ENCODE results near the gene CROCC. TPM values are rescaled to one million over a fixed set of nuclear protein-coding genes. Genes with fewer than 3 reads are reported as not detected.

CROCC gene
- total and polyA plus RNA-seq, 2 experiments from 2014 or later, result 15.1 to 106 TPM

DNA sequence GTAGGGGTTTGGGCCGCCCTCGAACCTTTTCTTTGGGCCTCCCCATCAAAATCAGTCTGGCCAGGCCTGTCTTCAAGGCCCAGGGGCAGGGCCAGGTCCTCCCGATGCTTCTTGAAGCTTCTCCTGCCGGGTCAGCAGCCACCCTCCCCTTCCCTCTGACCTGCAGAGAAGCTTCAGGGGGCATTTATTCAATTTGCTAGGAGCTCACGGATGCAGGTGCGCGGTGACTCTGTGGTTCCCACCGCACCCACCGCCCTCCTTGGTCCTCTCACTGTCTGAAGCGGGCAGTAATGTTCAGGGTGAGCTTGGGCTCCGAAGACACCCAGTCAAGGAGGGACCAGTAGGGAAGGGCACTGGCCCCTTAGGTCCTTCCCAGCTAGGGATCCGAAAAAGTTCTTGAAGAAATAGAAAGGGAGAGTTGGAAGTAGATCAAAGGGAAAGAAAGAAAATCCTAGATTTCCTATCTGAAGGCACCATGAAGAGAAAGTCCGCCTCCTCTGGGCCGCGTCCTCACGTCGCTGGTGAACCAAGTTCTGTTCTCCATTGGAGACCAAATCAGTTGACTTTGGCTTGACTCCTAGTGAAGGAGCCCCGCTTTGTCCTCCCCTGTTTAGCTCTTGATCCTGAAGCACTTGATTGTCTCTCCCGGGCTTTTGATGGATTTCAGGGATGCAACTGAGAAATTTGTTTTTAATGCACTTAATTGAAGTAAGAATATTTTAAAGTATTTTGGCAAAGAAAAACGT is 34.7 kb upstream of the CROCC start:
- peak; percentile 37 for DNase-seq (ENCODE audit: low spot score)

More for the DNA sequence above, 34.7 kb upstream of the CROCC start:
- H3K36me3 Mint-ChIP-seq (ENCODE audit: low read depth), result peaks cover 3% of the 10 kb centered on the region
- H3F3A ChIP-seq (replicated peaks; ENCODE audit: low read depth), result peaks cover 24% of the 10 kb centered on the region; the same call in 1 of the 2 replicates
- peaks cover 3% of the 10 kb centered on the region; the same call in 2 of the 3 replicates for H3K9me3 Mint-ChIP-seq
- ATAC-seq, result no peak
- H3K4me2 ChIP-seq, result no peak overlapping the region
- H3K4me1 Mint-ChIP-seq, result peaks cover 29% of the 10 kb centered on the region
- no peaks in the 10 kb centered on the region for H3K79me2 ChIP-seq (replicated peaks; ENCODE audit: insufficient read depth)
- no peaks in the 10 kb centered on the region for H3K9me2 ChIP-seq (ENCODE audit: insufficient read depth)
- no peak overlapping the region for H3K27ac Mint-ChIP-seq
- no peak overlapping the region for H3K27ac ChIP-seq (ENCODE audit: low read depth)
- no peaks in the 10 kb centered on the region for H3K27me3 ChIP-seq (ENCODE audit: insufficient read depth)
- H3K36me3 ChIP-seq (ENCODE audit: insufficient read depth), result no peaks in the 10 kb centered on the region
- H3K4me1 ChIP-seq (ENCODE audit: insufficient read depth), result peaks cover 11% of the 10 kb centered on the region
- no peak overlapping the region for H3K4me3 ChIP-seq
- H3K27me3 Mint-ChIP-seq (ENCODE audit: insufficient read depth, low read depth, poor library complexity), result peaks cover 18% of the 10 kb centered on the region
- H3K4me3 Mint-ChIP-seq, result no peak overlapping the region; the same call in 2 of the 3 replicates
- H4K20me1 ChIP-seq (replicated peaks; ENCODE audit: insufficient read depth), result no peaks in the 10 kb centered on the region
- TF ChIP-seq, protein P1, sequence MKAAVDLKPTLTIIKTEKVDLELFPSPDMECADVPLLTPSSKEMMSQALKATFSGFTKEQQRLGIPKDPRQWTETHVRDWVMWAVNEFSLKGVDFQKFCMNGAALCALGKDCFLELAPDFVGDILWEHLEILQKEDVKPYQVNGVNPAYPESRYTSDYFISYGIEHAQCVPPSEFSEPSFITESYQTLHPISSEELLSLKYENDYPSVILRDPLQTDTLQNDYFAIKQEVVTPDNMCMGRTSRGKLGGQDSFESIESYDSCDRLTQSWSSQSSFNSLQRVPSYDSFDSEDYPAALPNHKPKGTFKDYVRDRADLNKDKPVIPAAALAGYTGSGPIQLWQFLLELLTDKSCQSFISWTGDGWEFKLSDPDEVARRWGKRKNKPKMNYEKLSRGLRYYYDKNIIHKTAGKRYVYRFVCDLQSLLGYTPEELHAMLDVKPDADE (IDR thresholded peaks at IDR 0.05), result no peak
- TF ChIP-seq JUNB (IDR thresholded peaks at IDR 0.05; ENCODE audit: unreplicated experiment) (no peak), POLR2AphosphoS5 (IDR thresholded peaks at IDR 0.05; ENCODE audit: low read depth) (no peak), NANOG (IDR thresholded peaks at IDR 0.05; ENCODE audit: borderline replicate concordance) (no peak), ZNF331 (CRISPR knock-in tag; IDR thresholded peaks at IDR 0.05; ENCODE audit: low read depth) (no peak), STAT1 (IDR thresholded peaks at IDR 0.05; ENCODE audit: unreplicated experiment) (no peak), ZNF114 (CRISPR knock-in tag; IDR thresholded peaks at IDR 0.05) (no peak), EZH2phosphoT487 (IDR thresholded peaks at IDR 0.05; ENCODE audit: unreplicated experiment) (no peak)
- TF ChIP-seq, protein P2, sequence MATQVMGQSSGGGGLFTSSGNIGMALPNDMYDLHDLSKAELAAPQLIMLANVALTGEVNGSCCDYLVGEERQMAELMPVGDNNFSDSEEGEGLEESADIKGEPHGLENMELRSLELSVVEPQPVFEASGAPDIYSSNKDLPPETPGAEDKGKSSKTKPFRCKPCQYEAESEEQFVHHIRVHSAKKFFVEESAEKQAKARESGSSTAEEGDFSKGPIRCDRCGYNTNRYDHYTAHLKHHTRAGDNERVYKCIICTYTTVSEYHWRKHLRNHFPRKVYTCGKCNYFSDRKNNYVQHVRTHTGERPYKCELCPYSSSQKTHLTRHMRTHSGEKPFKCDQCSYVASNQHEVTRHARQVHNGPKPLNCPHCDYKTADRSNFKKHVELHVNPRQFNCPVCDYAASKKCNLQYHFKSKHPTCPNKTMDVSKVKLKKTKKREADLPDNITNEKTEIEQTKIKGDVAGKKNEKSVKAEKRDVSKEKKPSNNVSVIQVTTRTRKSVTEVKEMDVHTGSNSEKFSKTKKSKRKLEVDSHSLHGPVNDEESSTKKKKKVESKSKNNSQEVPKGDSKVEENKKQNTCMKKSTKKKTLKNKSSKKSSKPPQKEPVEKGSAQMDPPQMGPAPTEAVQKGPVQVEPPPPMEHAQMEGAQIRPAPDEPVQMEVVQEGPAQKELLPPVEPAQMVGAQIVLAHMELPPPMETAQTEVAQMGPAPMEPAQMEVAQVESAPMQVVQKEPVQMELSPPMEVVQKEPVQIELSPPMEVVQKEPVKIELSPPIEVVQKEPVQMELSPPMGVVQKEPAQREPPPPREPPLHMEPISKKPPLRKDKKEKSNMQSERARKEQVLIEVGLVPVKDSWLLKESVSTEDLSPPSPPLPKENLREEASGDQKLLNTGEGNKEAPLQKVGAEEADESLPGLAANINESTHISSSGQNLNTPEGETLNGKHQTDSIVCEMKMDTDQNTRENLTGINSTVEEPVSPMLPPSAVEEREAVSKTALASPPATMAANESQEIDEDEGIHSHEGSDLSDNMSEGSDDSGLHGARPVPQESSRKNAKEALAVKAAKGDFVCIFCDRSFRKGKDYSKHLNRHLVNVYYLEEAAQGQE (IDR thresholded peaks at IDR 0.05; ENCODE audit: unreplicated experiment), result no peak
- TF ChIP-seq, protein P3, sequence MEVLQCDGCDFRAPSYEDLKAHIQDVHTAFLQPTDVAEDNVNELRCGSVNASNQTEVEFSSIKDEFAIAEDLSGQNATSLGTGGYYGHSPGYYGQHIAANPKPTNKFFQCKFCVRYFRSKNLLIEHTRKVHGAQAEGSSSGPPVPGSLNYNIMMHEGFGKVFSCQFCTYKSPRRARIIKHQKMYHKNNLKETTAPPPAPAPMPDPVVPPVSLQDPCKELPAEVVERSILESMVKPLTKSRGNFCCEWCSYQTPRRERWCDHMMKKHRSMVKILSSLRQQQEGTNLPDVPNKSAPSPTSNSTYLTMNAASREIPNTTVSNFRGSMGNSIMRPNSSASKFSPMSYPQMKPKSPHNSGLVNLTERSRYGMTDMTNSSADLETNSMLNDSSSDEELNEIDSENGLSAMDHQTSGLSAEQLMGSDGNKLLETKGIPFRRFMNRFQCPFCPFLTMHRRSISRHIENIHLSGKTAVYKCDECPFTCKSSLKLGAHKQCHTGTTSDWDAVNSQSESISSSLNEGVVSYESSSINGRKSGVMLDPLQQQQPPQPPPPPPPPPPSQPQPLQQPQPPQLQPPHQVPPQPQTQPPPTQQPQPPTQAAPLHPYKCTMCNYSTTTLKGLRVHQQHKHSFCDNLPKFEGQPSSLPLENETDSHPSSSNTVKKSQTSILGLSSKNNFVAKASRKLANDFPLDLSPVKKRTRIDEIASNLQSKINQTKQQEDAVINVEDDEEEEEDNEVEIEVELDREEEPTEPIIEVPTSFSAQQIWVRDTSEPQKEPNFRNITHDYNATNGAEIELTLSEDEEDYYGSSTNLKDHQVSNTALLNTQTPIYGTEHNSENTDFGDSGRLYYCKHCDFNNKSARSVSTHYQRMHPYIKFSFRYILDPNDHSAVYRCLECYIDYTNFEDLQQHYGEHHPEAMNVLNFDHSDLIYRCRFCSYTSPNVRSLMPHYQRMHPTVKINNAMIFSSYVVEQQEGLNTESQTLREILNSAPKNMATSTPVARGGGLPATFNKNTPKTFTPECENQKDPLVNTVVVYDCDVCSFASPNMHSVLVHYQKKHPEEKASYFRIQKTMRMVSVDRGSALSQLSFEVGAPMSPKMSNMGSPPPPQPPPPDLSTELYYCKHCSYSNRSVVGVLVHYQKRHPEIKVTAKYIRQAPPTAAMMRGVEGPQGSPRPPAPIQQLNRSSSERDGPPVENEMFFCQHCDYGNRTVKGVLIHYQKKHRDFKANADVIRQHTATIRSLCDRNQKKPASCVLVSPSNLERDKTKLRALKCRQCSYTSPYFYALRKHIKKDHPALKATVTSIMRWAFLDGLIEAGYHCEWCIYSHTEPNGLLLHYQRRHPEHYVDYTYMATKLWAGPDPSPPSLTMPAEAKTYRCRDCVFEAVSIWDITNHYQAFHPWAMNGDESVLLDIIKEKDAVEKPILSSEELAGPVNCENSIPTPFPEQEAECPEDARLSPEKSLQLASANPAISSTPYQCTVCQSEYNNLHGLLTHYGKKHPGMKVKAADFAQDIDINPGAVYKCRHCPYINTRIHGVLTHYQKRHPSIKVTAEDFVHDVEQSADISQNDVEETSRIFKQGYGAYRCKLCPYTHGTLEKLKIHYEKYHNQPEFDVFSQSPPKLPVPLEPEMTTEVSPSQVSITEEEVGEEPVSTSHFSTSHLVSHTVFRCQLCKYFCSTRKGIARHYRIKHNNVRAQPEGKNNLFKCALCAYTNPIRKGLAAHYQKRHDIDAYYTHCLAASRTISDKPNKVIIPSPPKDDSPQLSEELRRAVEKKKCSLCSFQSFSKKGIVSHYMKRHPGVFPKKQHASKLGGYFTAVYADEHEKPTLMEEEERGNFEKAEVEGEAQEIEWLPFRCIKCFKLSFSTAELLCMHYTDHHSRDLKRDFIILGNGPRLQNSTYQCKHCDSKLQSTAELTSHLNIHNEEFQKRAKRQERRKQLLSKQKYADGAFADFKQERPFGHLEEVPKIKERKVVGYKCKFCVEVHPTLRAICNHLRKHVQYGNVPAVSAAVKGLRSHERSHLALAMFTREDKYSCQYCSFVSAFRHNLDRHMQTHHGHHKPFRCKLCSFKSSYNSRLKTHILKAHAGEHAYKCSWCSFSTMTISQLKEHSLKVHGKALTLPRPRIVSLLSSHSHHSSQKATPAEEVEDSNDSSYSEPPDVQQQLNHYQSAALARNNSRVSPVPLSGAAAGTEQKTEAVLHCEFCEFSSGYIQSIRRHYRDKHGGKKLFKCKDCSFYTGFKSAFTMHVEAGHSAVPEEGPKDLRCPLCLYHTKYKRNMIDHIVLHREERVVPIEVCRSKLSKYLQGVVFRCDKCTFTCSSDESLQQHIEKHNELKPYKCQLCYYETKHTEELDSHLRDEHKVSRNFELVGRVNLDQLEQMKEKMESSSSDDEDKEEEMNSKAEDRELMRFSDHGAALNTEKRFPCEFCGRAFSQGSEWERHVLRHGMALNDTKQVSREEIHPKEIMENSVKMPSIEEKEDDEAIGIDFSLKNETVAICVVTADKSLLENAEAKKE (CRISPR knock-in tag; IDR thresholded peaks at IDR 0.05), result no peak
- H2AFZ ChIP-seq, result no peak overlapping the region
